HepG2 (cell line): ENCODE measurements around the gene GRIN3A. TPM values are rescaled to one million over a fixed set of nuclear protein-coding genes. Genes with fewer than 3 reads are reported as not detected.
A peak's percentile ranks its signal among the peaks of the same experiment; 100 is the strongest.
"Not testable (repeated sequence)": the region's sequence is repeated elsewhere in the genome, so short reads cannot be mapped to it uniquely, and the experiment has no call there.

ENCODE experiments used
- ATAC-seq: fragments of 200-7000 bp; cut with Tn5 transposase; 3 replicates; pipeline ENCODE4 v1.9.1; 2020; ENCODE audit warnings: mild to moderate bottlenecking, moderate library complexity
- BruUV-seq: library from RNA; stranded (reverse); fragments of 400-500 nt; replicated peaks from 2 replicates; lab custom pipeline; 2021; lab: Mats Ljungman, UMichigan
- CTCF ChIA-PET: fragments of 300-600 bp; formaldehyde crosslinking; extraction: SDS; loops from one replicate; lab custom pipeline; 2021; ENCODE audit warnings: low total read pairs, inconsistent platforms, low intra/inter-chr PET ratio; lab: Yijun Ruan, JAX
- POLR2A ChIA-PET: fragments of 350-600 bp; sonication (Branson Sonifier 250); formaldehyde crosslinking; loops from one replicate; lab custom pipeline; 2020; ENCODE audit warnings: antibody characterized with exemption, inconsistent platforms; lab: Yijun Ruan, JAX
- DNase-seq: peaks from one replicate; pipeline ENCODE4 v3.0.0-alpha.2; 2015; ENCODE audit warnings: low spot score
- FAIRE-seq: peaks from 3 replicates; lab custom pipeline; 2011; peaks lifted over from hg19 to GRCh38; lab: Jason Lieb, UNC
- H2AFZ ChIP-seq: one replicate; pipeline ENCODE4 v1.6.1; 2011; ENCODE audit warnings: low read length, inconsistent platforms
- H3K27ac ChIP-seq: fragments of 300-600 bp; 3 replicates; pipeline ENCODE4 v1.8.0; 2011; ENCODE audit warnings: mixed run types, mild to moderate bottlenecking, mixed read lengths, low read length, inconsistent platforms; ENCODE audit not compliant: insufficient read depth; ENCODE audit errors: extremely low read length
- H3K27me3 ChIP-seq, 2 experiments: fragments of 200-600 bp in 1 of 2; 2 replicates in 1 of 2; 3 replicates in 1 of 2; pipeline versions ENCODE4 v1.6.0 to v1.8.0; 2011; ENCODE audit warnings: low read length in 2 of 2, mild to moderate bottlenecking in 2 of 2, moderate library complexity in 2 of 2, inconsistent platforms in 1 of 2; ENCODE audit not compliant: insufficient read depth in 2 of 2, control insufficient read depth in 1 of 2
- H3K36me3 ChIP-seq, 2 experiments: fragments of 200-600 bp in 1 of 2; replicated peaks in 1 of 2; 2 replicates in 1 of 2; 3 replicates in 1 of 2; pipeline versions ENCODE4 v1.5.1 to v1.8.0; 2011; ENCODE audit warnings: low read length in 2 of 2, inconsistent platforms in 1 of 2; ENCODE audit not compliant: insufficient read depth in 2 of 2, control insufficient read depth in 1 of 2
- H3K4me1 ChIP-seq: 2 replicates; pipeline ENCODE4 v1.5.1; 2012; ENCODE audit warnings: low read length, inconsistent platforms; ENCODE audit not compliant: insufficient read depth
- H3K4me2 ChIP-seq: 2 replicates; pipeline ENCODE4 v1.6.0; 2011; ENCODE audit warnings: low read depth, low read length, inconsistent platforms
- H3K4me3 ChIP-seq, 3 experiments: fragments of 200-600 bp in 1 of 3; sonication (generic), shearing (Covaris generic) in 1 of 3; replicated peaks in 1 of 3; 2 replicates each; pipeline ENCODE4 v1.5.1; 2011 to 2016; ENCODE audit warnings: low read length in 3 of 3, inconsistent platforms in 2 of 3, low read depth in 2 of 3, mild to moderate bottlenecking in 2 of 3, control low read depth in 1 of 3, mixed read lengths in 1 of 3; ENCODE audit not compliant: insufficient read depth in 1 of 3
- H3K79me2 ChIP-seq: one replicate; pipeline ENCODE4 v1.6.1; 2011; ENCODE audit warnings: low read length, inconsistent platforms; ENCODE audit not compliant: insufficient read depth
- H3K9ac ChIP-seq: 2 replicates; pipeline ENCODE4 v1.6.0; 2011; ENCODE audit warnings: mild to moderate bottlenecking, low read depth, low read length, inconsistent platforms; ENCODE audit not compliant: insufficient read depth
- H3K9me3 ChIP-seq: 2 replicates; pipeline ENCODE4 v1.5.1; 2012; ENCODE audit warnings: mild to moderate bottlenecking, low read length
- H4K20me1 ChIP-seq: 2 replicates; pipeline ENCODE4 v1.6.0; 2011; ENCODE audit warnings: inconsistent platforms, mild to moderate bottlenecking, low read length, moderate library complexity; ENCODE audit not compliant: insufficient read depth
- ONECUT2 ChIP-seq: sonication (generic); formaldehyde crosslinking; IDR thresholded peaks from 2 replicates; pipeline ENCODE4 v1.4.0; 2020; ENCODE audit warnings: missing genetic modification reagents
- STAG1 ChIP-seq: sonication (generic); formaldehyde crosslinking; IDR thresholded peaks from 2 replicates; pipeline ENCODE4 v1.4.0; 2020; ENCODE audit warnings: missing genetic modification reagents
- ZNF549 ChIP-seq: sonication (generic); formaldehyde crosslinking; IDR thresholded peaks from 2 replicates; pipeline ENCODE4 v1.5.0; 2020; ENCODE audit warnings: missing genetic modification reagents
- WGBS: methylation state at CpG from one replicate; pipeline ENCODE4 v1.1.6; 2017; ENCODE audit warnings: low lambda C conversion rate; 5-methylcytosine and 5-hydroxymethylcytosine counted together
- in situ Hi-C: cut with HindIII; loops from 2 replicates; pipeline ENCODE4 v1.10.0; 2017; ENCODE audit warnings: low pct_unique_long_range_greater_than_20kb; ENCODE audit not compliant: extremely low pct_ligation_motif_present
- intact Hi-C: fragments of 100-400 bp; cut with micrococcal nuclease; formaldehyde crosslinking; loops from one replicate; pipeline ENCODE4 v1.10.0; 2022; ENCODE audit not compliant: unreplicated experiment
- polyA plus RNA-seq, 8 experiments: library from polyadenylated mRNA; depleted of rRNA in 3 of 8; stranded (reverse) in 7 of 8; unstranded in 1 of 8; fragments of >200 nt; fragmentation: Illumina TruSeq in 4 of 8; extraction: Trizol in 4 of 8; gene quantifications; 2 replicates each; pipeline versions ENCODE4 v1.2.1 to v1.2.3, GENCODE V29; 2011 to 2016; ENCODE audit warnings: low read depth in 4 of 8, missing spikeins in 1 of 8, mixed read lengths in 1 of 8; ENCODE audit not compliant: insufficient read depth in 1 of 8
- total RNA-seq, 5 experiments: library from RNA; depleted of rRNA; stranded (reverse); fragments of >200 nt; fragmentation: Illumina TruSeq; extraction: Trizol; gene quantifications; 2 replicates each; pipeline ENCODE4 v1.2.3, GENCODE V29; 2016; ENCODE audit warnings: low read depth in 1 of 5
- TF ChIP-seq, protein P1 (sequence below): sonication (generic); formaldehyde crosslinking; IDR thresholded peaks from 2 replicates; pipeline ENCODE4 v1.5.0; 2020; ENCODE audit warnings: mild to moderate bottlenecking, missing genetic modification reagents, moderate library complexity
- TF ChIP-seq, protein P2 (sequence below): sonication (generic); formaldehyde crosslinking; IDR thresholded peaks from 2 replicates; pipeline ENCODE4 v1.9.0; 2021; ENCODE audit warnings: mild to moderate bottlenecking, missing genetic modification reagents

GRIN3A gene
- total and polyA plus RNA-seq, 2 of the 13 experiments (the other 11 are each of a cell fraction or from before 2014, with no cell fraction given), result not detected

DNA sequence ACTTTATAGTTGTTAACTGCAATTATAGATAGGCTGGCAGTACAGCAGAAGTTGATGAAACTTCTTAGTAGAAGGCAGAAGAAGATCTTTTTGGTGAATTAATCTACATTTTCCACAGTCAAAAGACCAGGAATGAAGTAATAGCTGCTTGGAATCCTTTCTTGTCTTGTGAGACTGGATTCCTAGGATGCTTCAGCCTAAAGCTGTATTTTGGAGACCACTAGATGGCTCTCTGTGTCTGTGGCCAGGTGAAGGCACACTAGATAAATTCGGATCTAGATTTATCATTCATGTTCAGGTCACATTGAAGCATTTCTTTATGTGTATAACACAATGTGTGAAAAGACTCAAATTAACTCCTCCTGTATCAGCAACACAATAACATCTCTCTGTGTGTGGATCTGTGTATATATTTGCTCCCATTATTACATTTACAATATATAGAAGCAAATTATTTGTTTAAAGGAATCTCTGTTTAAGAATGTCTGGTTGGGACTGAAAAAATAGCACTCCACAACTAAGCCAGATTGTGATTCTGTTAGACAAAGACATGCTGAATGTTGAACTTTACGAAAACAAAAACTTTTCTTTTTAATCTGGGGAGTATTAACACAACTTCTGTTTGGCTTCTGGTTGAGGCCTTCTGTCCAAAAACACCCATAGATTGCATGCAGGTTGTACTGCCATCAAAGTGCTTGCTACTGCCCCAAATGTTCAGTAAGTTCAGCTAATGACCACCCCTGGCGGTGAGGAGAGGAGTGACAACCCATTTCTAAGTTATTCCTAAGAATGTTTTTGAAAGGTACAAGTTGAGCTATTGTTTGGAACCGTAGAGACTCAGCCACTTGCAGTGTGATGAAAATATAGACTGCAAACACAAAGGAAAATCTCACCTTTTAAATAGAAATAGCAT is 10.6 kb downstream of the GRIN3A start:
- no TSS peak for BruUV-seq
- intact Hi-C loops, result loop anchor here (1.0 kb wide), 1 partner anchor 126 kb away; no protein-coding TSS in a partner anchor
- peak; percentile 33 for TF ChIP-seq STAG1 (CRISPR knock-in tag)
- TF ChIP-seq ONECUT2, result no peak
- TF ChIP-seq, protein P1, sequence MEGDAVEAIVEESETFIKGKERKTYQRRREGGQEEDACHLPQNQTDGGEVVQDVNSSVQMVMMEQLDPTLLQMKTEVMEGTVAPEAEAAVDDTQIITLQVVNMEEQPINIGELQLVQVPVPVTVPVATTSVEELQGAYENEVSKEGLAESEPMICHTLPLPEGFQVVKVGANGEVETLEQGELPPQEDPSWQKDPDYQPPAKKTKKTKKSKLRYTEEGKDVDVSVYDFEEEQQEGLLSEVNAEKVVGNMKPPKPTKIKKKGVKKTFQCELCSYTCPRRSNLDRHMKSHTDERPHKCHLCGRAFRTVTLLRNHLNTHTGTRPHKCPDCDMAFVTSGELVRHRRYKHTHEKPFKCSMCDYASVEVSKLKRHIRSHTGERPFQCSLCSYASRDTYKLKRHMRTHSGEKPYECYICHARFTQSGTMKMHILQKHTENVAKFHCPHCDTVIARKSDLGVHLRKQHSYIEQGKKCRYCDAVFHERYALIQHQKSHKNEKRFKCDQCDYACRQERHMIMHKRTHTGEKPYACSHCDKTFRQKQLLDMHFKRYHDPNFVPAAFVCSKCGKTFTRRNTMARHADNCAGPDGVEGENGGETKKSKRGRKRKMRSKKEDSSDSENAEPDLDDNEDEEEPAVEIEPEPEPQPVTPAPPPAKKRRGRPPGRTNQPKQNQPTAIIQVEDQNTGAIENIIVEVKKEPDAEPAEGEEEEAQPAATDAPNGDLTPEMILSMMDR (CRISPR knock-in tag), result peak; percentile 59
- TF ChIP-seq, protein P2, sequence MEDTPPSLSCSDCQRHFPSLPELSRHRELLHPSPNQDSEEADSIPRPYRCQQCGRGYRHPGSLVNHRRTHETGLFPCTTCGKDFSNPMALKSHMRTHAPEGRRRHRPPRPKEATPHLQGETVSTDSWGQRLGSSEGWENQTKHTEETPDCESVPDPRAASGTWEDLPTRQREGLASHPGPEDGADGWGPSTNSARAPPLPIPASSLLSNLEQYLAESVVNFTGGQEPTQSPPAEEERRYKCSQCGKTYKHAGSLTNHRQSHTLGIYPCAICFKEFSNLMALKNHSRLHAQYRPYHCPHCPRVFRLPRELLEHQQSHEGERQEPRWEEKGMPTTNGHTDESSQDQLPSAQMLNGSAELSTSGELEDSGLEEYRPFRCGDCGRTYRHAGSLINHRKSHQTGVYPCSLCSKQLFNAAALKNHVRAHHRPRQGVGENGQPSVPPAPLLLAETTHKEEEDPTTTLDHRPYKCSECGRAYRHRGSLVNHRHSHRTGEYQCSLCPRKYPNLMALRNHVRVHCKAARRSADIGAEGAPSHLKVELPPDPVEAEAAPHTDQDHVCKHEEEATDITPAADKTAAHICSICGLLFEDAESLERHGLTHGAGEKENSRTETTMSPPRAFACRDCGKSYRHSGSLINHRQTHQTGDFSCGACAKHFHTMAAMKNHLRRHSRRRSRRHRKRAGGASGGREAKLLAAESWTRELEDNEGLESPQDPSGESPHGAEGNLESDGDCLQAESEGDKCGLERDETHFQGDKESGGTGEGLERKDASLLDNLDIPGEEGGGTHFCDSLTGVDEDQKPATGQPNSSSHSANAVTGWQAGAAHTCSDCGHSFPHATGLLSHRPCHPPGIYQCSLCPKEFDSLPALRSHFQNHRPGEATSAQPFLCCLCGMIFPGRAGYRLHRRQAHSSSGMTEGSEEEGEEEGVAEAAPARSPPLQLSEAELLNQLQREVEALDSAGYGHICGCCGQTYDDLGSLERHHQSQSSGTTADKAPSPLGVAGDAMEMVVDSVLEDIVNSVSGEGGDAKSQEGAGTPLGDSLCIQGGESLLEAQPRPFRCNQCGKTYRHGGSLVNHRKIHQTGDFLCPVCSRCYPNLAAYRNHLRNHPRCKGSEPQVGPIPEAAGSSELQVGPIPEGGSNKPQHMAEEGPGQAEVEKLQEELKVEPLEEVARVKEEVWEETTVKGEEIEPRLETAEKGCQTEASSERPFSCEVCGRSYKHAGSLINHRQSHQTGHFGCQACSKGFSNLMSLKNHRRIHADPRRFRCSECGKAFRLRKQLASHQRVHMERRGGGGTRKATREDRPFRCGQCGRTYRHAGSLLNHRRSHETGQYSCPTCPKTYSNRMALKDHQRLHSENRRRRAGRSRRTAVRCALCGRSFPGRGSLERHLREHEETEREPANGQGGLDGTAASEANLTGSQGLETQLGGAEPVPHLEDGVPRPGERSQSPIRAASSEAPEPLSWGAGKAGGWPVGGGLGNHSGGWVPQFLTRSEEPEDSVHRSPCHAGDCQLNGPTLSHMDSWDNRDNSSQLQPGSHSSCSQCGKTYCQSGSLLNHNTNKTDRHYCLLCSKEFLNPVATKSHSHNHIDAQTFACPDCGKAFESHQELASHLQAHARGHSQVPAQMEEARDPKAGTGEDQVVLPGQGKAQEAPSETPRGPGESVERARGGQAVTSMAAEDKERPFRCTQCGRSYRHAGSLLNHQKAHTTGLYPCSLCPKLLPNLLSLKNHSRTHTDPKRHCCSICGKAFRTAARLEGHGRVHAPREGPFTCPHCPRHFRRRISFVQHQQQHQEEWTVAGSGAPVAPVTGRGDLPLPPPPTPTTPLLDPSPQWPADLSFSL, result no peak
- TF ChIP-seq ZNF549 (CRISPR knock-in tag), result no peak
- peak; percentile 63 for FAIRE-seq
- Histone ChIP-seq H3K79me2 (no peaks in the 10 kb centered on the region), H3K27me3 (no peaks in the 10 kb centered on the region), H3K4me2 (no peak overlapping the region), H3K9ac (no peak overlapping the region), H3K9me3 (no peaks in the 10 kb centered on the region), H3K4me3 (no peak overlapping the region), H3K4me1 (no peaks in the 10 kb centered on the region), H3K27ac (no peak overlapping the region), H4K20me1 (no peaks in the 10 kb centered on the region), H2AFZ (no peak overlapping the region), H3K36me3 (no peaks in the 10 kb centered on the region)
- POLR2A ChIA-PET, result no interaction called here
- peak; percentile 24 for DNase-seq
- in situ Hi-C loops, result no loop called here
- ATAC-seq, result peak; percentile 84
- WGBS, result 8% methylated on average over 4 of the region's 4 CpGs
- CTCF ChIA-PET, result interaction anchor here (1.2 kb wide), 1 partner anchor 126 kb away, joined by 11 read pairs; no protein-coding TSS in a partner anchor

DNA sequence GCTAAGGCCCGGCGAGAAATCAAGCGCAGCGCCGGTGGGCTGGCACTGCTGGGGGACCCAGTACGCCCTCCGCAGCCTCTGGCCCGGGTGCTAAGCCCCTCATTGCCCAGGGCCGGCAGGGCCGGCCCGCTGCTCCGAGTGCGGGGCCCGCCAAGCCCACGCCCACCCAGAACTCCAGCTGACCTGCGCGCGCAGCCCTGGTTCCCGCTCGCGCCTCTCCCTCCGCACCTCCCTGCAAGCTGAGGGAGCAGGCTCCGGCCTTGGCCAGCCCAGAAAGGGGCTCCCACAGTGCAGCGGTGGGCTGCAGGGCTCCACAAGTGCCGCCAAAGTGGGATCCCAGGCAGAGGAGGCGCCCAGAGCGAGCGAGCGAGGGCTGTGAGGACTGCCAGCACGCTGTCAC is 14.2 kb downstream of the GRIN3A start:
- CTCF ChIA-PET, DNase-seq, intact Hi-C loops, H3K4me2 ChIP-seq, H2AFZ ChIP-seq, H3K79me2 ChIP-seq, H3K9me3 ChIP-seq, in situ Hi-C loops, H3K27me3 ChIP-seq, H3K9ac ChIP-seq, H3K36me3 ChIP-seq, H3K4me1 ChIP-seq, H3K4me3 ChIP-seq, FAIRE-seq, ATAC-seq, BruUV-seq, H4K20me1 ChIP-seq, POLR2A ChIA-PET, H3K27ac ChIP-seq: not testable (repeated sequence)
- WGBS, result 65% methylated on average over 7 of the region's 30 CpGs
